Measurements from ENCODE around the gene USP48.
A peak's percentile ranks its signal among the peaks of the same experiment; 100 is the strongest.

The USP48 gene

GRCh38 chr1:21774835-21775549, 8.0 kb downstream of the USP48 start (continued):
- TF ChIP-seq ZNF292 (tag by site-specific recombination; IDR thresholded peaks at IDR 0.05; ENCODE audit: borderline replicate concordance, low read depth): 0 out of 2 replicates have a peak, but pooled peaks have one; percentile 41
- 0 out of 2 replicates have a peak, but pooled peaks have one; percentile 10 for TF ChIP-seq ZNF404 (tag by site-specific recombination; IDR thresholded peaks at IDR 0.05)
- no peak for TF ChIP-seq ZNF521 (tag by site-specific recombination; IDR thresholded peaks at IDR 0.05)
- TF ChIP-seq RBAK (tag by site-specific recombination; IDR thresholded peaks at IDR 0.05): peak; percentile 42; the same call in 1 of the 2 replicates
- no peak for TF ChIP-seq ZNF585B (tag by site-specific recombination; IDR thresholded peaks at IDR 0.05)
- TF ChIP-seq, protein P1, sequence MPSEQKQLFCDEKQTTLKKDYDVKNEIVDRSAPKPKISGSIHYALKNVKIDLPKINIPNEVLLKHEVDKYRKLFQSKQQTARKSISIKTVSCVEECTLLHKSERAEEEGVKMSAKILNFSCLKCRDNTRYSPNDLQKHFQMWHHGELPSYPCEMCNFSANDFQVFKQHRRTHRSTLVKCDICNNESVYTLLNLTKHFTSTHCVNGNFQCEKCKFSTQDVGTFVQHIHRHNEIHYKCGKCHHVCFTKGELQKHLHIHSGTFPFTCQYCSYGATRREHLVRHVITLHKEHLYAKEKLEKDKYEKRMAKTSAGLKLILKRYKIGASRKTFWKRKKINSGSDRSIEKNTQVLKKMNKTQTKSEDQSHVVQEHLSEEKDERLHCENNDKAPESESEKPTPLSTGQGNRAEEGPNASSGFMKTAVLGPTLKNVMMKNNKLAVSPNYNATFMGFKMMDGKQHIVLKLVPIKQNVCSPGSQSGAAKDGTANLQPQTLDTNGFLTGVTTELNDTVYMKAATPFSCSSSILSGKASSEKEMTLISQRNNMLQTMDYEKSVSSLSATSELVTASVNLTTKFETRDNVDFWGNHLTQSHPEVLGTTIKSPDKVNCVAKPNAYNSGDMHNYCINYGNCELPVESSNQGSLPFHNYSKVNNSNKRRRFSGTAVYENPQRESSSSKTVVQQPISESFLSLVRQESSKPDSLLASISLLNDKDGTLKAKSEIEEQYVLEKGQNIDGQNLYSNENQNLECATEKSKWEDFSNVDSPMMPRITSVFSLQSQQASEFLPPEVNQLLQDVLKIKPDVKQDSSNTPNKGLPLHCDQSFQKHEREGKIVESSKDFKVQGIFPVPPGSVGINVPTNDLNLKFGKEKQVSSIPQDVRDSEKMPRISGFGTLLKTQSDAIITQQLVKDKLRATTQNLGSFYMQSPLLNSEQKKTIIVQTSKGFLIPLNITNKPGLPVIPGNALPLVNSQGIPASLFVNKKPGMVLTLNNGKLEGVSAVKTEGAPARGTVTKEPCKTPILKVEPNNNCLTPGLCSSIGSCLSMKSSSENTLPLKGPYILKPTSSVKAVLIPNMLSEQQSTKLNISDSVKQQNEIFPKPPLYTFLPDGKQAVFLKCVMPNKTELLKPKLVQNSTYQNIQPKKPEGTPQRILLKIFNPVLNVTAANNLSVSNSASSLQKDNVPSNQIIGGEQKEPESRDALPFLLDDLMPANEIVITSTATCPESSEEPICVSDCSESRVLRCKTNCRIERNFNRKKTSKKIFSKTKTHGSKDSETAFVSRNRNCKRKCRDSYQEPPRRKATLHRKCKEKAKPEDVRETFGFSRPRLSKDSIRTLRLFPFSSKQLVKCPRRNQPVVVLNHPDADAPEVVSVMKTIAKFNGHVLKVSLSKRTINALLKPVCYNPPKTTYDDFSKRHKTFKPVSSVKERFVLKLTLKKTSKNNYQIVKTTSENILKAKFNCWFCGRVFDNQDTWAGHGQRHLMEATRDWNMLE (tag by site-specific recombination; conservative IDR thresholded peaks at IDR 0.05; ENCODE audit: low read depth): peak; percentile 90
- TF ChIP-seq WT1 (tag by site-specific recombination; IDR thresholded peaks at IDR 0.05): no peak
- no peak for TF ChIP-seq ZNF132 (tag by site-specific recombination; IDR thresholded peaks at IDR 0.05; ENCODE audit: borderline replicate concordance)
- TF ChIP-seq ZNF449 (tag by site-specific recombination; IDR thresholded peaks at IDR 0.05): no peak
- no peak for TF ChIP-seq SALL2 (tag by site-specific recombination; IDR thresholded peaks at IDR 0.05; ENCODE audit: borderline replicate concordance)
- TF ChIP-seq ZNF510 (tag by site-specific recombination; IDR thresholded peaks at IDR 0.05; ENCODE audit: insufficient replicate concordance): peak; percentile 43
- no peak for TF ChIP-seq ZNF26 (tag by site-specific recombination; IDR thresholded peaks at IDR 0.05)
- TF ChIP-seq ZNF560 (tag by site-specific recombination; IDR thresholded peaks at IDR 0.05; ENCODE audit: borderline replicate concordance): peak; percentile 54; the same call in 1 of the 2 replicates
- TF ChIP-seq ZNF629 (tag by site-specific recombination; IDR thresholded peaks at IDR 0.05): peak; percentile 45; the same call in 1 of the 2 replicates
- 0 out of 2 replicates have a peak, but pooled peaks have one; percentile 12 for TF ChIP-seq ZNF341 (tag by site-specific recombination; IDR thresholded peaks at IDR 0.05; ENCODE audit: low read depth)
- TF ChIP-seq ZNF555 (tag by site-specific recombination; conservative IDR thresholded peaks at IDR 0.05): peak; percentile 65
- TF ChIP-seq OVOL3 (tag by site-specific recombination; IDR thresholded peaks at IDR 0.05): 0 out of 2 replicates have a peak, but pooled peaks have one; percentile 19
- TF ChIP-seq ZNF843 (tag by site-specific recombination; IDR thresholded peaks at IDR 0.05): no peak
- TF ChIP-seq, protein P2, sequence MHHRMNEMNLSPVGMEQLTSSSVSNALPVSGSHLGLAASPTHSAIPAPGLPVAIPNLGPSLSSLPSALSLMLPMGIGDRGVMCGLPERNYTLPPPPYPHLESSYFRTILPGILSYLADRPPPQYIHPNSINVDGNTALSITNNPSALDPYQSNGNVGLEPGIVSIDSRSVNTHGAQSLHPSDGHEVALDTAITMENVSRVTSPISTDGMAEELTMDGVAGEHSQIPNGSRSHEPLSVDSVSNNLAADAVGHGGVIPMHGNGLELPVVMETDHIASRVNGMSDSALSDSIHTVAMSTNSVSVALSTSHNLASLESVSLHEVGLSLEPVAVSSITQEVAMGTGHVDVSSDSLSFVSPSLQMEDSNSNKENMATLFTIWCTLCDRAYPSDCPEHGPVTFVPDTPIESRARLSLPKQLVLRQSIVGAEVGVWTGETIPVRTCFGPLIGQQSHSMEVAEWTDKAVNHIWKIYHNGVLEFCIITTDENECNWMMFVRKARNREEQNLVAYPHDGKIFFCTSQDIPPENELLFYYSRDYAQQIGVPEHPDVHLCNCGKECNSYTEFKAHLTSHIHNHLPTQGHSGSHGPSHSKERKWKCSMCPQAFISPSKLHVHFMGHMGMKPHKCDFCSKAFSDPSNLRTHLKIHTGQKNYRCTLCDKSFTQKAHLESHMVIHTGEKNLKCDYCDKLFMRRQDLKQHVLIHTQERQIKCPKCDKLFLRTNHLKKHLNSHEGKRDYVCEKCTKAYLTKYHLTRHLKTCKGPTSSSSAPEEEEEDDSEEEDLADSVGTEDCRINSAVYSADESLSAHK (tag by site-specific recombination; IDR thresholded peaks at IDR 0.05): no peak
- no peak for TF ChIP-seq ZNF473 (tag by site-specific recombination; IDR thresholded peaks at IDR 0.05)
- peak; percentile 74 for TF ChIP-seq ZNF623 (tag by site-specific recombination; IDR thresholded peaks at IDR 0.05)
- TF ChIP-seq ZNF548 (tag by site-specific recombination; IDR thresholded peaks at IDR 0.05): no peak
